ENCODE data around the gene PARPBP.

DNA sequence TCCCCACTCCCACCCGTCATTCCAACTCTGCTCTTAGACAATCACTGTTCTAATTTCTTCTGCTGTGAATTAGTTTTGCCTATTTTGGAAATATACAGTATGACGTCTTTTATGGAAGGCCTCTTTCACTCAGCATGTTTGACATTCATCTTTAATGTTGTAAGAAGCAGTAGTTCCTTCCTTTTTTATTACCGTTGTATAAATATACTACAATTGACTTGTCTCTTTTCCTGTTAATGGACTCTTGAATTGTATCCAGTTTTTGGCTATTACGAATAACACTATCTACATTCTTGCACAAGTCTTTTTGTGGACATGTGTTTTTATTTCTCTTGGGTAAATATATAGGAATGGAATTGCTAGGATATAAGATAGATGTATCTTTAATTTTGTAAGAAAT, 82.6 kb downstream of the PARPBP start:
- TF ChIP-seq GATA3 (IDR thresholded peaks at IDR 0.05; ENCODE audit: low read depth, low read length) (no peak), GATA2 (IDR thresholded peaks at IDR 0.05; ENCODE audit: low read depth, low read length) (no peak)

All from SH-SY5Y (cell line).